GM12878 (cell line): ENCODE measurements around the gene PLB1. TPM values are rescaled to one million over a fixed set of nuclear protein-coding genes. Genes with fewer than 3 reads are reported as not detected.

ENCODE experiments used
- ATAC-seq: fragments of 200-7000 bp; cut with Tn5 transposase; 3 replicates; pipeline ENCODE4 v1.9.1; 2020; ENCODE audit warnings: mild to moderate bottlenecking, moderate library complexity
- BruUV-seq: library from RNA; stranded (reverse); fragments of 400-500 nt; replicated peaks from 2 replicates; lab custom pipeline; 2021; lab: Mats Ljungman, UMichigan
- CTCF ChIA-PET: fragments of 300-600 bp; sonication (Branson Sonifier 250); formaldehyde crosslinking; extraction: SDS; loops from one replicate; lab custom pipeline; 2021; ENCODE audit warnings: inconsistent platforms; lab: Yijun Ruan, JAX
- POLR2A ChIA-PET: fragments of 350-600 bp; formaldehyde crosslinking; extraction: SDS; loops from one replicate; lab custom pipeline; 2021; ENCODE audit warnings: inconsistent platforms; lab: Charles Lee
- RAD21 ChIA-PET: fragments of 300-600 bp; sonication (Branson Sonifier 250); formaldehyde crosslinking; loops from one replicate; lab custom pipeline; 2023; ENCODE audit warnings: antibody characterized with exemption; ENCODE audit not compliant: unreplicated experiment; lab: Charles Lee
- SMC1A ChIA-PET: fragments of 300-600 bp; sonication (Branson Sonifier 250); formaldehyde crosslinking; loops from one replicate; lab custom pipeline; 2023; ENCODE audit not compliant: unreplicated experiment, uncharacterized antibody; lab: Charles Lee
- DNase-seq: peaks from one replicate; pipeline ENCODE4 v3.0.0-alpha.2; 2011; ENCODE audit warnings: low read depth, low spot score
- FAIRE-seq: peaks from 3 replicates; lab custom pipeline; 2011; peaks lifted over from hg19 to GRCh38; lab: Jason Lieb, UNC
- H2AFZ ChIP-seq: 2 replicates; pipeline ENCODE4 v1.6.0; 2011; ENCODE audit warnings: low read depth, low read length, control low read depth; ENCODE audit not compliant: control insufficient read depth
- H3K27ac ChIP-seq: 2 replicates; pipeline ENCODE4 v1.5.1; 2011; ENCODE audit warnings: control low read depth; ENCODE audit not compliant: control insufficient read depth, insufficient read depth
- H3K27me3 ChIP-seq, 2 experiments: replicated peaks in 1 of 2; 2 replicates each; pipeline versions ENCODE4 v1.6.0 to v1.6.1; 2011; ENCODE audit warnings: low read length in 1 of 2; ENCODE audit not compliant: control insufficient read depth in 2 of 2, insufficient read depth in 2 of 2
- H3K36me3 ChIP-seq, 2 experiments: 2 replicates each; pipeline ENCODE4 v1.5.1; 2011; ENCODE audit warnings: low read length in 1 of 2; ENCODE audit not compliant: control insufficient read depth in 2 of 2, insufficient read depth in 2 of 2
- H3K4me1 ChIP-seq: 2 replicates; pipeline ENCODE4 v1.6.1; 2011; ENCODE audit warnings: mild to moderate bottlenecking, low read length, moderate library complexity, mixed read lengths; ENCODE audit not compliant: control insufficient read depth, insufficient read depth
- H3K4me2 ChIP-seq: 2 replicates; pipeline ENCODE4 v1.6.0; 2011; ENCODE audit warnings: control low read depth; ENCODE audit not compliant: control insufficient read depth, insufficient read depth
- H3K4me3 ChIP-seq: fragments of 200-600 bp; sonication (generic); 2 replicates; pipeline ENCODE4 v1.5.1; 2016
- H3K79me2 ChIP-seq: 2 replicates; pipeline ENCODE4 v1.6.0; 2011; ENCODE audit warnings: low read length; ENCODE audit not compliant: control insufficient read depth, insufficient read depth
- H3K9ac ChIP-seq: 2 replicates; pipeline ENCODE4 v1.8.0; 2011; ENCODE audit warnings: low read length, control low read depth, mixed read lengths; ENCODE audit not compliant: control insufficient read depth, insufficient read depth
- H3K9me3 ChIP-seq: replicated peaks from 3 replicates; pipeline ENCODE4 v1.5.1; 2011; ENCODE audit warnings: mild to moderate bottlenecking, low read length; ENCODE audit not compliant: control insufficient read depth, insufficient read depth
- H4K20me1 ChIP-seq: 2 replicates; pipeline ENCODE4 v1.6.0; 2011; ENCODE audit not compliant: control insufficient read depth, insufficient read depth
- BCL11A ChIP-seq: IDR thresholded peaks from 2 replicates; pipeline ENCODE4 v1.6.1; 2011; ENCODE audit warnings: low read depth, low read length
- HDAC6 ChIP-seq: fragments of 200-600 bp; sonication (generic); IDR thresholded peaks from one replicate; pipeline ENCODE4 v1.8.0; 2017; ENCODE audit warnings: antibody characterized with exemption; ENCODE audit not compliant: unreplicated experiment
- MEF2B ChIP-seq: fragments of 450-650 bp; IDR thresholded peaks from 2 replicates; pipeline ENCODE4 v1.6.1; 2018; ENCODE audit warnings: mild to moderate bottlenecking, moderate library complexity; ENCODE audit not compliant: partially characterized antibody, poor library complexity, severe bottlenecking
- PAX8 ChIP-seq: fragments of 450-650 bp; IDR thresholded peaks from 2 replicates; pipeline ENCODE4 v1.6.1; 2017; ENCODE audit warnings: mild to moderate bottlenecking, moderate library complexity
- WGBS: methylation state at CpG from one replicate; pipeline ENCODE4 v1.1.6; 2016; ENCODE audit warnings: low lambda C conversion rate; ENCODE audit not compliant: insufficient replicate concordance, insufficient coverage; ENCODE audit errors: missing lambda C conversion rate; 5-methylcytosine and 5-hydroxymethylcytosine counted together
- in situ Hi-C: fragments of 300-500 bp; cut with MboI; formaldehyde crosslinking; loops from 9 replicates; pipeline ENCODE4 v1.14.3; 2018; ENCODE audit warnings: mixed read lengths
- intact Hi-C: fragments of 100-400 bp; cut with micrococcal nuclease; formaldehyde crosslinking; loops from one replicate; pipeline ENCODE4 v1.14.2; 2022; ENCODE audit not compliant: unreplicated experiment
- polyA plus RNA-seq, 11 experiments: library from polyadenylated mRNA; depleted of rRNA in 4 of 11; unstranded in 6 of 11; stranded (reverse) in 5 of 11; fragments of >200 nt; fragmentation: Nextera tagmentation in 4 of 11; fragmentation: Illumina TruSeq in 1 of 11; extraction: Ambion mirVana in 4 of 11; extraction: Trizol in 1 of 11; gene quantifications; 1 replicate in 1 of 11; 2 replicates in 10 of 11; pipeline versions ENCODE4 v1.2.1 to v1.2.3, GENCODE V29; 2011 to 2016; ENCODE audit warnings: inconsistent platforms in 2 of 11, missing spikeins in 2 of 11, low read depth in 1 of 11
- total RNA-seq, 4 experiments: library from RNA; depleted of rRNA in 3 of 4; stranded (reverse); fragments of >200 nt in 3 of 4; fragmentation: Illumina TruSeq in 1 of 4; extraction: Trizol in 1 of 4; gene quantifications; 2 replicates each; pipeline versions ENCODE4 v1.2.1 to v1.2.3, GENCODE V29; 2013 to 2021

Gene PLB1
- total and polyA plus RNA-seq, 10 of the 15 experiments (the other 5 are each of a cell fraction or from before 2014, with no cell fraction given), result 0.03 to 0.49 (median 0.28) TPM

GRCh38 chr2:28447086-28447485 is 48.8 kb upstream of the PLB1 start:
- ChIA-PET SMC1A (interaction anchor here (1.1 to 1.9 kb wide), 2 partner anchors 12 to 743 kb away, joined by 4 to 5 read pairs; no protein-coding TSS in a partner anchor), CTCF (interaction anchor here (0.9 kb wide), 1 partner anchor 744 kb away, joined by 3 read pairs; no protein-coding TSS in a partner anchor), POLR2A (no interaction called here), RAD21 (no interaction called here)
- H3K27me3 ChIP-seq, result 0 out of 4 replicates have a peak, but pooled peaks cover 0 to 3% of the 10 kb centered on the region in 2 experiments
- no peaks in the 10 kb centered on the region for H3K79me2 ChIP-seq
- intact Hi-C loops, result no loop called here
- in situ Hi-C loops, result no loop called here
- WGBS, result 18% methylated on average over 3 of the region's 3 CpGs
- no peak overlapping the region for H3K4me3 ChIP-seq
- H3K36me3 ChIP-seq, result no peaks in the 10 kb centered on the region
- no peak for ATAC-seq
- no peak for FAIRE-seq
- no TSS peak for BruUV-seq
- H3K9me3 ChIP-seq, result no peaks in the 10 kb centered on the region
- no peak for DNase-seq
- no peak overlapping the region for H3K27ac ChIP-seq
- H3K9ac ChIP-seq, result no peak overlapping the region
- H2AFZ ChIP-seq, result no peak overlapping the region
- no peak for TF ChIP-seq PAX8
- TF ChIP-seq MEF2B, result no peak
- no peaks in the 10 kb centered on the region for H4K20me1 ChIP-seq
- H3K4me2 ChIP-seq, result no peak overlapping the region
- H3K4me1 ChIP-seq, result 0 out of 2 replicates have a peak, but pooled peaks cover 3% of the 10 kb centered on the region

- WGBS, result 25% methylated on average over 7 of the region's 8 CpGs
- no peaks in the 10 kb centered on the region for H3K79me2 ChIP-seq
- ATAC-seq, result no peak
- no peak overlapping the region for H2AFZ ChIP-seq
- DNase-seq, result no peak
- ChIA-PET RAD21 (no interaction called here), CTCF (no interaction called here), POLR2A (no interaction called here), SMC1A (interaction anchor here (1.9 kb wide), 1 partner anchor 13 kb away, joined by 5 read pairs; no protein-coding TSS in a partner anchor)
- no TSS peak for BruUV-seq
- H3K9ac ChIP-seq, result no peak overlapping the region
- H3K27ac ChIP-seq, result no peak overlapping the region
- 0 out of 2 replicates have a peak, but pooled peaks cover 3% of the 10 kb centered on the region for H3K4me1 ChIP-seq
- intact Hi-C loops, result no loop called here
- FAIRE-seq, result no peak
- no peak overlapping the region for H3K4me2 ChIP-seq
- no peak for TF ChIP-seq HDAC6
- no peak for TF ChIP-seq BCL11A
- in situ Hi-C loops, result no loop called here
- H4K20me1 ChIP-seq, result no peaks in the 10 kb centered on the region
- no peaks in the 10 kb centered on the region for H3K9me3 ChIP-seq
- H3K4me3 ChIP-seq, result no peak overlapping the region
- H3K36me3 ChIP-seq, result no peaks in the 10 kb centered on the region
- H3K27me3 ChIP-seq, result 0 out of 4 replicates have a peak, but pooled peaks cover 0 to 3% of the 10 kb centered on the region in 2 experiments
These were observed 47.7 kb upstream of the PLB1 start for GRCh38 chr2:28447943-28448792.
